Epithelial cell of proximal tubule (primary cell): Measurements from ENCODE around the gene CMTM2. TPM values are rescaled to one million over a fixed set of nuclear protein-coding genes. Genes with fewer than 3 reads are reported as not detected.
"Not testable (repeated sequence)": the region's sequence is repeated elsewhere in the genome, so short reads cannot be mapped to it uniquely, and the experiment has no call there.

Source experiments
- DNase-seq: peaks from one replicate; pipeline ENCODE4 v3.0.0-alpha.2; 2011; ENCODE audit warnings: low read depth
- H3K4me3 ChIP-seq: 2 replicates; pipeline ENCODE4 v1.5.1; 2011; ENCODE audit warnings: low read depth, mild to moderate bottlenecking, low read length
- CTCF ChIP-seq: conservative IDR thresholded peaks from 2 replicates; pipeline ENCODE4 v1.5.1; 2012; ENCODE audit warnings: low read depth, mild to moderate bottlenecking, low read length
- total RNA-seq: library from RNA; depleted of rRNA; stranded (reverse); fragments of >200 nt; gene quantifications from 2 replicates; pipeline ENCODE4 v1.2.3, GENCODE V29; 2015

The CMTM2 gene
- total RNA-seq, 1 donor from 2014 or later = 1.8 TPM

GRCh38 chr16:66608241-66609138 lies 29.2 kb downstream of the CMTM2 start:
- H3K4me3 ChIP-seq = no peak overlapping the region
- peak; percentile 45 for DNase-seq
- peak; percentile 94 for TF ChIP-seq CTCF

- no peak for TF ChIP-seq CTCF
- DNase-seq = no peak
These were observed 29.9 kb downstream of the CMTM2 start for GRCh38 chr16:66609139-66609510.

GRCh38 chr16:66610111-66610820 lies 31.0 kb downstream of the CMTM2 start:
- no peak for TF ChIP-seq CTCF
- DNase-seq = no peak
- H3K4me3 ChIP-seq = no peak overlapping the region

More at GRCh38 chr16:66609139-66609510, 29.9 kb downstream of the CMTM2 start:
- H3K4me3 ChIP-seq = no peak overlapping the region

GRCh38 chr16:66611911-66612310 lies 32.6 kb downstream of the CMTM2 start:
- H3K4me3 ChIP-seq, DNase-seq: not testable (repeated sequence)

GRCh38 chr16:66612422-66612821 lies 33.2 kb downstream of the CMTM2 start:
- no peak overlapping the region for H3K4me3 ChIP-seq
- TF ChIP-seq CTCF = no peak
- DNase-seq = no peak

GRCh38 chr16:66614161-66614802 lies 35.0 kb downstream of the CMTM2 start:
- no peak for TF ChIP-seq CTCF

GRCh38 chr16:66616169-66616568 lies 36.9 kb downstream of the CMTM2 start:
- no peak for DNase-seq
- H3K4me3 ChIP-seq = no peak overlapping the region
- TF ChIP-seq CTCF = no peak

More at GRCh38 chr16:66614161-66614802, 35.0 kb downstream of the CMTM2 start:
- H3K4me3 ChIP-seq = no peak overlapping the region
- no peak for DNase-seq
